ENCODE data around the gene RECK.
"Not testable (repeated sequence)": the region's sequence is repeated elsewhere in the genome, so short reads cannot be mapped to it uniquely, and the experiment has no call there.

RECK gene

DNA sequence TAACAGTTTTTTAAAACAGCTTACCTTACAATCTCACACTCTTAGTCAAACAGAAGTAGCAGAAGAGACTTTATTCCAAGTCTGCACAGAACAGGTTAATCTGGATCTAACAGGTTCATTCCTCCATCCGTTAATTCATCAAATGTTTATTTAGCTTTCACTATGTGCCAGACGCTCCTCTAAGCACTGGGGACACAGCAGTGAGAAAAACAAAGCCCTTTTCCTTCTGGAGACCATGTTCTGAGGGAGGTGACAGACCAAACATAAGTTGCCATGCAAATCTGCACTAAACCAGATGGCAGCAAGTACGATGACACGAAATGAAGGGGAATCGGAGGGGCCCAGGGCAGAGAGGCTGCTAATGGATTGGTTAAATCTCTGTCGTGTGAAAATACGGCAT lies 82.8 kb downstream of the RECK start:
- no peak for DNase-seq

DNA sequence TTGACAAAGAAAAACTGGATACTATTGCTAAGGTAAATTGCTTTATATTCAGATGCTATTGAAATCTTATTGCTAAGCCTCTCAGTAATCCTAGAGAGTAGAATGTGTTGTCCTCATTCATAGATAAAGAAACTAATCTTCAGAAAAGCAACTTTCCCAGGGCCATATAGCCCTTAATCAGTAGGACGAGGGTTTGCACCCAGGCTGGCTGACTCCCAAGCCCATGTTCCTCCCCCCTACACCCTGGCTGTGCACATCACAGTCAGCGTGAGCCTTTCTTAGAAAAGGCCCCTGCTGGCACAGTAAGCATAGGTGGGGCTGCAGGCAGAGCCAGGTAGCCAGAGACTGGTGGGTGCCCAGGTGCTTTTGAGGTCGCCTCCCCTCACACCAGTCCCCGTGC lies 84.0 kb downstream of the RECK start:
- DNase-seq = peak; percentile 52

DNA sequence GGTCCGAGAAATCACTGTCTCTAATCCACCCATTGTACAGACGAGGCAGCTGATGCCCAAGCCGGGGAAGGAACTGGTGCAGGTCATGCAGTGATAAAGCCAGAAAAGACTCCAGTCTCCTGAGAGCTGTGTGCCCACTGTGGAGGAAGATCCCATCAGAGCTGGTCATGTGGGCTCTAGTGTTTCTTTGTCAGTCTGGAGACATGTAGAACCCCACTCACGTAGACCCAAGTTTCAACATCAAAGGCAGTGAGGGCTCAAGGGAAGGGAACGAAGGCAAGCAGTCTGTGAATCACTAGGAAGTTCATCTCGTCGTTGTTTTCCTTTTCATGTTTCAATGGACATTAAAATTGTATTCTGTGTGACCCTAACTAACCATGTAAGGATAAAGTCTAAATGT lies 85.3 kb downstream of the RECK start:
- no peak for DNase-seq

DNA sequence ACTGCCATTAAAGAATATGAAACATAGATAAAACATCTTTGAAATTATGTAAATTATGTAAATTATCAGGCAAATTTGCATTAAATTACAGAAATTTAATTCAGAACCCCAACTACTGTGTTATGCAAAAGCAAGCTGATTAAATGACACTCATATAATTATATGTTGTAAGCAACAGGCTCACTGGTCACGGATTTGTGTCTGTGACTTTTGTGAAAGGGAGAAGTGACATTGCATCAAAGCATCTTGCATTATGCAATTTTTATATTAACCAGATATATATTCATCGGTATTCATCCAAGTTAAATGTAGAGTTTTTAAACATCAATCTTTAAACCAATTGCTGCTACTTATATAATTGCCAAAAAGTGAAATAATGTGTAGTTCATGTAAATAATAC lies 86.8 kb downstream of the RECK start:
- no peak for DNase-seq

DNA sequence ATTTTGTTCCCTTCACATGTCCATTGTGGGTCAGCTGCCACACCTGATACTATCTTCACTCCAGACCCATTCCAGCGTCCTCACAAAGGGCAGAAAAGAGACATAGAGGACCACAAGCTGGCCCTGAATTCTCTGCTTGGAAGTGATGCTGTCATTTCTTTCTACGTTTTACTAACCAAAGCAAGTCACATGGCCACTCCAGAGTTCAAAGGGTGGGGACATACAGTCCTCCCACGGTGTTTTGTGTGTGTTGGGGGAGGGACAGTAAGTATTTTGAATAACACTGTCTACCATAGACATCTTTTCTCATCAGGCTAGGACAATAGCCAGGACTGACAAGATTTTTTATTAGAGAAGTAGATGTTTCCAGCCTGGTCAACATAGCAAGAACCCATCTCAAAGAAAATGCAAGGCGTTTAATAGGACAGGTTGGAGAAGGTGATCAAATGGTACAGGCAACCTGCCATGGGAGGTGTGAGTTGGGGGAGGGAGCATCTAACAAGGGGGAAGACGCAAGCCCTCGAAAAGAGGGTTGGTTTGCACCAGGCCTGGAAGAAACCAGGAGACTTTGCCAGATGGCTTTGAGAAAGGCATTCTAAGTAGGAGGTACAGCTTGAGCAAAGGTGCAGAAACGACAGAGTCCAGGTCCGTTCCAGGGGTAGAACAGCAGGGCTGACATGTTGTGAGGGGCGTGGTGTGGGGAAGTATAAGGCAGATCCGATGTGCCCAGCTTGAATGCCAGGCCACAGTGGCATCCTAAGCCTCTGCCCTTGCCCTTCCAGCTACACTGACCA lies 88.5 kb downstream of the RECK start:
- DNase-seq = no peak

DNA sequence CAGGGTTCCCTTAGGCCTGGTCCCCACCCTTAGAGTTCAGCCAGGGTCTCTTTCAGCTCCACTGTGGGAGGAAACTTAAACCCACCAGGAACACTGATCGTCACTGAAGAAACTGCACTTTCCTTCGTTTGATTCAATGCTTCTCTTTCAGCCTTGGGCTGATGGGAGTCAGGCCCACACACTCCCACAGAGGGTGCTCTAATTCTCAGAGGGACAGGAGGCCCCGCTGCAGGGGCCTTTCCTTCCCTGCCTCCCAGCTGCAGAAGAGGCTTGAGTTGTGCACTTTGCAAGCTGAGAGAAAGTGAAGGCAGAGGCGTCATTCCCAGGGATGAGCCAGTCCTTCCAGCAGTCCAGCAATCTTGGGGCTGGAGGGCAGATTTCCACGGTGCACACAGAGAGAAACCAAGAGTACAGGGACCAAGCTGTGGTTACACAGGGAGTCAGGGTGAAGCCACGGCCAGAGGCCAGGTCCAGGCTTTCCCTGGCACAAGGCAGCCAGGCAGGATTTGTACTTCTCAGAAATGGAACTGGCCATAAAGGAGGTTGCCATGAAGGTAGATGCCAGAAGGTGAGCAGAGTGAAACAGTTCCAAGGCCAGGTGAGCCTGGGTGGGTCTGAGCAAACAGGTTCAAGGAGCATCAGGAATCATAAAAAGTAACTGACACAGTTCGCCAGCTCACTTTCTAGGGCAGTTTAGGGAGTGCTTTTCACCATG lies 89.5 kb downstream of the RECK start:
- no peak for DNase-seq

DNA sequence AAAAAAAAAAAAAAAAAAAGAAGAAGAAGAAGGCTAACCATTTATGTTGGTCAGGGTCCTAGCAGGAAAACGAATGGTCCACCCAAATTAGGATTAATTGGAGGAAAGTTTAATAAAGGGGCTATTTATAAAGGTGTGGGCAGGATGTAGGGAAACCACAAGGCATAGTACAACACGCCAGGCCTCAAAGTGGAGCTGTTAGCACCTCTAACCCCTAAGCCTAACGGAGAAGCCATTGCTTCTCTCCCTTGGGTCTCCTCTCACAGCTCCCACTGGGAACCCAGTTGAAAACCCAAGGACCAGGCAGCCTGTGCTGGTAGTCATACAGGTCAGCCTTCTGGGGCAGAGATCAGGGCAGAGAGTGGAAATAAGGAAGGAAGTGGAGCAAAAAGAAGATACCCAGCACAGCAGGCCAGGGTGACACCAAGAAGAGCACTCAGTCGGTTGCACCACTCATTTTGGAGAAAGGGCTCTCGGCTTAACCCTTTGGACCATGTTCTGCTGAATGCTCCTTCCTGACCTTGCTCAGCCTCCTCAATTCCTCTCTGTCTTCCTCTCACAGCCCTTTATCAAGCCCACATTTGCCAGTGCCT lies 91.0 kb downstream of the RECK start:
- no peak for DNase-seq

DNA sequence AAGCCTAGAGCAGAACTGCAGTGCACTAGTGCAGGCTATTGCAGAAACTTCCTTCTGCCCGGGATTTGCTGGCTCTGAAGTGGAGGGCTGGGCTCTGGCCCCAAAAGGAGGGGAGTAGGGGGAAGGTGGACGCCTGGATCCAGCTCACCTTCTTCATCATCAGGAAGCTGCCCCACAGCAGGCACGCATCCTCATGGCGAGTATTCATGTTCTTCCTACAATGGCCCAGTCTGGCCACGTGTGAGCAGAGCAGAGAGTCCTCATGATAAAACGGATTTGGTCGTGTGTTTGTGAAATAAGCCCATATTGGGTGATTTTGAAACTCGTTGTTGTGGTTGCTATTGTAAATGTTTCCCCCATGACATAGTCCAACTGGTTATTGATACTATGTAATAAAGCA lies 91.6 kb downstream of the RECK start:
- no peak for DNase-seq

DNA sequence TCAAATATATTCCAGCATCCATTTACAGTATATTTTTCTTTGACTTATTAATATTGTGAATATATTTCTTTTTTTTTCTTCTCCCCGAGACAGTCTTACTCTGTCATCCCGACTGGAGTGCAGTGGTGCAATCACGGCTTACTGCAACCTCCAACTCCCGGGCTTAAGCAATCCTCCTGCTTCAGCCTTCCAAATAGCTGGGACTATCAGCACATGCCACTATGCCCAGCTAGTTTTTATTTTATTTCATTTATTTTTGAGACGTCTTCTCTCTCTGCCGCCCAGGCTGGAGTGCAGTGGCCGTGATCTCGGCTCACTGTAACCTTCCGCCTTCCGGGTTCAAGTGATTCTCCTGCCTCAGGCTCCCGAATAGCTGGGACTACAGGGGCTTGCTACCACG lies 92.4 kb downstream of the RECK start:
- DNase-seq = no peak

DNA sequence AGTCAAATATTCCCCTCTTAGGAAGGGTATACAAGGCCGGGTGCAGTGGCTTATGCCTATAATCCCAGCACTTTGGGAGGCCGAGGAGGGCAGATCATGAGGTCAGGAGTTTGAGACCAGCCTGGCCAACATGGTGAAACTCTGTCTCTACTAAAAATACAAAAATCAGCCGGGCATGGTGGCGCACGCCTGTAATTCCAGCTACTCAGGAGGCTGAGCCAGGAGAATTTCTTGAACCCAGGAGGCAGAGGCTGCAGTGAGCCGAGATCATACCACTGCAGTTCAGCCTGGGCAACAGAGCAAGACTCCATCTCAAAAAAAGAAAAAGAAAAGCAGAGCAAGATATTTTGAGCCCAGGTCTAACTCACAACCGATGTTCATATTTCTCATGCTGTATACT lies 95.0 kb downstream of the RECK start:
- not testable (repeated sequence) for DNase-seq

DNA sequence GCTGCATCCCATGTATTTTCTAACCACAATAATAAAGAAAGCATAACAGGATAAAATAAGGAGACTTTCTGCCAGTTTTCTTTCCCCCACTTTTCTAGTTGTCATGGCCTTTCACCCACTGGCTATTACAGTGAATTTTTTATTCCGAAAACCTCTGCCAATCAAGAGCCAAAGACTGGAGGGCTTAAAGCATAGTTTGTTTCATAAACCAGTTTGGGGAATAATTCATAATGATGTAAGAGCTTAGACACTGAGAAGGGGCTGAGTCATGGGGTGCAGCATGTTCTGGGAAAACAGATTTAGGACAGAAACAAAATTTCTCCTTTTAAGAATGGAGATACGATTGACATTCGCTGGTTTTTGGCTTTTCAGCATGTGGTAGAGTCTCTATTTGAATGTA lies 95.4 kb downstream of the RECK start:
- DNase-seq = no peak

DNA sequence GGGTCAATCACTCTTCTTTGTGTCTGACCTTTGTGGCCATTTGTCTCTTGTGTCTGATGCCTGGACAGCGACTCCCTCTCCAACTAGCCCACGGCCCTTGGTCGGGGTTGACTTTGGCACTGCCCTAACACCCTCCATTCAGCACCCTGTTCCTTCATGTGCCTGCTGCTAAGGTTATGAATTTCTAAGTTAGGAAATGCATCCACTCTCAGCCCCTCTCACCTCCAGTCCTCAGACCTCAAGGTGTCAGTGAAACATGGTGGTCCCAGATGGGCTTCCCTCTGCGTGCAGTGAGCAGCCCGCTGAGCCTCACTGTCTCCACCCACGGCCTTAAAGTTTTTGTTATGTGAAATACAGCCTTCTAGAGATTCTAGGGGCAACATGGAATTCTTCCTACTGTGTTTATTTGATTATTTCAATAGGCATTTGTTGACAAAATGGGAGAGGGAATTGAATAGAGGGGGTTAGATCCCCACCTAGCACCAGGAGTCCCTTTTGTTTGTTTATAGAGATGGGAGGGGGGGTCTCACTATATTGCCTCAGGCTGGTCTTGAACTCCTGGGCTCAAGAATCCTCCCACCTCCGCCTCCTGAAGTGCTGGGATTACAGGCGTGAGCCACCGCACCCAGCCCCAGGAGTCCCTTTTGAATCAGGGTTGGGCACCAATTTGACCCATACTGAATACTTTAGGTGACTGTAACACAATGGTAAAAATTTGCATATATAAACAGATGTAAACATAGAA lies 98.2 kb downstream of the RECK start:
- DNase-seq = no peak

DNA sequence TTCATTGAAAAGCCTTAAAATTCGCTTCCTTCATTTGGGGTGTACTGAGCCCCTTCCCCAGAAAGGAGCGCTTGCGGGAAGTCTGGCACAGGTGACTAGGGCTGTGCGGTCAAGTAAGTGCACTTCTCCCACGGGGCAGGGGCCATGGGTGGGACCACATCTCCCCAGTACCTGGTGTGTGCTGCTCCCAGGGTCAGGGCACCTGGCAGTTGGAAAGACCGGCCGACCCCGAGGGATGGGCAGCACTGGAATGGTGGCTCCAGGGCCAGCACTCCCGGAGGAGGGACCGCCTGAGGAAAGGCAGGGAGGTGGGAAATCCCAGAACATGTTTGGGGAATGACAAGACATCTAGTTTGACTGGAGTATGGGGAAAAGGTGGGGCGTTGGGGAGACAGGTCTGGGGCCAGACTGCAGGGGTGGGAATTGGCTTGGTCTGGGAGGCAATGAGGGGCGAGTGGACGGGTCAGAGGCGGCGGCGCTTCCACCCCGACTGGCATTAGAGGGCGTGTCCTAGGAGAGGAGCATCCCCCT lies 99.1 kb downstream of the RECK start:
- DNase-seq = no peak

DNA sequence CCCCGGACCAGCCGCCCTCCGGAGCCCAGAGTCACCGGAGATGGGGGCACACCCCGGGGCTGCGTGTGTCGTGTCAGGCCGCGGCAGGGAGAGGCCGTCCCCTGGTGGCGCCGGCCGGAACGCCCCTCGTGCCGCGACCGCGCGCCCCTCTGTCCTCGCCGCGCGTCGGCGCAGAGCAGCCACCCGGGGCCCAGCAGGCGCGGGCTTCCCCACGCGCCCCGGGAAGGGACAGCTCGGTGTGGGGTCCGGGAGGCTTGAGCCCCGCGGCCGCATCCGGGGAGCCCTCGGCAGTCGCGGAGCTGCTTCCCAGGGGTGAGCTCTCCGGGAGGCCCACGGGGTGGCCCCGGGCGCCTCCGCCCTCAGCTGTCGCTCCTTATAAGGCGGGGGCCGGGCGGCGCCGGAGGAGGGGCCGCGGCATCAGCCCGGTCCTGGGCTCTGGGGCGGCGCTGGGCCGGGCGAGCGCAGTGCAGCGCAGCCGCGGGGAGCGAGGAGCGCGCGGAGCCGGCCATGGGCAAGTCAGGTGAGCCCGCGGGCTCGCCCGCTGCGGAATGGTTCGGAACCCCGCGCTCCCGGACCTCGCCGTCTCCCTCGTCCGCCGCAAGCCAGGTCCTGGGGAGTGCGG lies 99.7 kb downstream of the RECK start, which contains the start of gene GLIPR2:
GLIPR2 (plus strand) TSS at position 462 of the 622 bp plus-strand sequence; CDS start at position 508, 46 bp downstream.
- peak; percentile 30 for DNase-seq

DNA sequence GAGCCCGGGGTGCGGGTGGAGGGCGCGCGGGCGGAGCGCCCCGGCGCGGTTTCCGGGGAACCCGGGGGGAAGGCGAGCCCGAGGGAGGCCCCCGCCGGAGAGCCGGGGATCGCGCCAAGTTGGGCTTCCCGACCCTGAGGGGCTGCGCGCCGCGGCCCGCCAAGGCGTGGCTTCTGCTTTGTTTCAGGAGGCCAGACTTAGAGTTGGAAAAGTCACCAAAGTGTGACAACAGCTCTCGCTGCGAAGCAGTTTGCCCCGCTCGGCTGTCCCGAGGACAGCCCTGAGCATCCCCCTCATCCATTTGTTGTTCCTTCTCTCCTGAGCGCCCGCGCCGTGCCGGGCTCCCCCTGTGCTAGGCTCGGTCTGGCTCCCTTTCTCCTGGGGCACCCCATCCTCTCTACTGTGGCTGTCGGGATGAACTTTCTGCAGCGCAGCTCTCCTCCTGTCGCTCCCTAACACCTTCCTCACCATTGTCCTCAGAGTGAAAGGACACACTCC lies 100.2 kb downstream of the RECK start:
- no peak for DNase-seq

DNA sequence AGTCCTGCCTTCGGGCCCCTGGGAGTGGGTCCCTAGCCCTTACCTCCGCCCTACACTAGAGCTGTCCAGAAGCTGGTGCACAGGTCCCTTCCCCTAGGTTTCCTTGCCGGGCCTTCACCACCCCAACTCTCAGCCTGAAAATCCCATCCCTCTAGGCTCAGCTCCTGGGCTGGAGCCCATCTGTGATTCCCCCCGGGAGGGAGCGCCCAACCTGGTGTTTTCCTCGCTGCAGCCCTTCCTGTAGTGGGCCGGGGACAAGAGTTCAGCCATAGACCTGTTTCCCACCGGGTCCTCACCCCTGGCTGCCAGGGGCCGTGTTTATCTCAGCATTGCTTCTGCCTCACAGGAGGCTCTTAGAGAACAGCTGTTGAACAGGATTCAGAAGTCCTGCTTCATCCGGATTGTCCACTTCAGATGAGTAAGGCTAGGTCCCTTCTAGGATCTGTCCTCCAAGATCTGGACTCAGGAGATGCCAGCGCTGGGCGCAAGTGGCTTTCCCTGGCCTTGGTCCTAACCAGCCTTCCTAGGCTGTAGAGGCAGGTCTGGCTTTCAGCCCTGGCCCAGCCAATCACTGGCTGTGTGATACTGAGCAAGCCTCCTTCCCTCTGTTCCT lies 100.8 kb downstream of the RECK start:
- no peak for DNase-seq

DNA sequence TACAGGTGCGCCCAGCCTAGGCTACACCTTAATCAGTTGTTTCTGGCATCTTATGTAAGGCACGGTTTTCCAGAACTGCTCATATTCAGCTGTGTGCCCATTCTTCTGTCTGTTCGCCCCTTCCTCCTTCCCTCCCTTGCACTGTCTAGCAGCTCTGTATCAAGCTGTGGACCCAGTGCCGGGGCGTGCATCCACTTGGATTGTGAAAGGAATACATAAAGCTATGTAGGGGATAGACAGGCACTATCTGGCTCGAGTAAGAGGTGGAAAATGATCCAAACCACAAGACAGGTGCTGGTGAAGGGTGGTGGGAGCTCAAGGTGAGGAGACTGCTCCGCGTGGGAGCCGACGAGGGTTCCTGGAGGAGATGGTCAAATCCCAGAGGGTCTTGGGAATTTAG lies 101.8 kb downstream of the RECK start:
- no peak for DNase-seq

DNA sequence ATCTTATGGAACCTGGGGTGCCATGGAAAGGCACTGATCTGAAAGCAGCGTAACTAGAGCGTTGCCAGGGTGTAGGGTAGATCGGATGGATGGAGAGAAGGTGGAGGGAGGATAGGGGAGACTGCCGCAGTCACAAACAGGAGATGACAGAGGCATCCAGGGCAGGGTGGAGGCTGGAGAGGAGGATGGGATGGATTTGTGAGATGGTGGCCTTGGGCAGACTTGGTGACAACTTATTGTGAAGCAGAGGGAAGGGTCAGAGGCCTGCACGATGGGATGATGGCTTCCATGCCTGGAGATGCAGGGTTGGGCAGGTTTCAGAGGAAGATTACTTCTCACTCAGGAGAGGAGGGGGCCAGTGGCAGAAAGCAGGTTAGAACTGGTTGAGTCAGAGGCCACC lies 102.2 kb downstream of the RECK start:
- DNase-seq = no peak

DNA sequence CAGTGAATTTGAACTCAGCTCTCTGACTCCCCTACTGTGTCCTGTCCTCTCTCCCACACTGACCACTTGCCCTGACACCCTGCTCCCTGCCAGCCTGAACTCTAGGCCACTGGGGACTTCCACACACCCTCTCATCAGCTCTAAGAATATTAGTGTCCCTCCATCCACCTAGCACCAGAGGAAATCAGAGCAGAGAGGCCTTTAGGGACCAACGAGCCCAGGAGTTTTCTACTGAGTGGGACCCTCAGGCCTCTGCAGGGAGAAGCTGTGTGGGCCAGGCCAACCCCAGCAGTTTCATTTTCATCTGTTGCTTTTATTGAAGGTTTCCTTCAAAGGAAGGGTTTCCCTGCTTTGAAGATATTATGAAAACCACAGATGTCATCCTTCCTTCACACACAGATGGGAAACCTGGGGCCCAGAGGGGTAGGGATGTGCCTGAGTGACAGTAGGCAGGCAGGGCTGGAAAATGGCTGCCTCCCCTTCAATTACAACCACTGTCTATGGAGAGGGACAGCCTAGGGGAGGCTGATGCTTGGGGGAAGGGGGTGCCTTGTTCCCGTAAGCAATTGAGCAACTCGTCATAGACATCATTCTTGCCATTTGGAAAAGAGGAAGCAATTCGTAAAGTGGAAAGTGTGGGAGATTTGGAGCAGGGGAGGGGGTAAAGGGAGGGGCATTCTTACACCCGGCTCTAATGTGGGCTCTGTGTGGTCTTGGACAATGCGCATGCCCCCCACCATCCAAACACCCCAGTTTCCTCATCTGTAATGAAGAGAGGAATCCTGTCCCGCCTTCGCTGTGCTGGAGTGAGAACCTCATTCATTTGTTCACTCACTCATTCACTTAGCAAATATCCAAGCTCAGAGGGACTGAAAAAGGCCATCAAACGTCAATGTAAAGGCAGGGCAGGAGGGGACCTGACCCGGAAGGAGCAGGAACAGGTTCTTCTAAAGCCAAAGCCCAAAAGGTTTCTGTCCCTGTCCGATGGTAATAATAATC lies 103.7 kb downstream of the RECK start:
- DNase-seq = no peak

DNA sequence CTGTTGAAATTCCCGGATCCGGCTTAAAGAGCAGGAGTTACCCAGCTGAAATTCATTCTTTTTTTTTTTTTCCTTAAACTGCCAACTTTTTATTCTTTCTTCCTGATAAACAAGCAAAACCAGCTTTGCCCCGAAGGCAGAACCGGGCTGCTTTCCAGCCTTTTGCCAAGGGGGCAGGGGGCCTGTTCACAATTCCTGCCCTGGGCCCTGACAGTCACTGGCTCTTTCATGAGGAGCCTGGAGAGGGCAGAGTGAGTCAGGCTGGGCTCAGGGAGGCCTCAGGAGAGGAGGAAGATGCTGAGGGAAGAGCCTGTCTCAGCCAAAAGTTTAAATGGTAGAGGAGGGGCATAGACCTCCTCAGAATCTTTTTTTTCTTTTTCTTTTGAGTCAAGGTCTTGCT lies 104.6 kb downstream of the RECK start:
- DNase-seq = no peak

DNA sequence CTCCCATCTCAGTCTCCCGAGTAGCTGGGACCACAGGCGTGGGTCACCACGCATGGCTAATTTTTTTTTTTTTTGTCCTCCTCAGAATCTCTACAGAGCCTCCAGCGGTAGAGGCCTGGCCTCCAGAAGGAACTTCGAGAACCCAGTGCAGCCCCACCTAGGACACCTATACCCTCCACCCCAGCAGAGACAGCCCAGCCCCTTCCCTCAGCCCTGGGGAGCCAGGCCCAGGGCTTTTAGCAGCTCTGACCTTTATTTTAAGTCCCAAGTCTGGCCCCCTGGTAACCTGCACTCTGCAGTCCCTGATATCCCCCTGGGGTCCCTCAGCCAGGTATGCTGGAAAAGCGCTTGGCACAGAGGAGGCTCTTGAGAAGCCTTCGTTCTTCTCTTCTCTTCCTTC lies 105.0 kb downstream of the RECK start:
- no peak for DNase-seq

Data from COR-L47 (cell line).